Hepatocyte (in vitro differentiated cells): ENCODE measurements around the gene TXNDC11. TPM values are rescaled to one million over a fixed set of nuclear protein-coding genes. Genes with fewer than 3 reads are reported as not detected.

Experiments
- DNase-seq: peaks from one replicate; pipeline ENCODE4 v3.0.0-alpha.2; 2016; ENCODE audit warnings: low spot score
- H2AFZ ChIP-seq: fragments of 200-600 bp; sonication (generic); 2 replicates; pipeline ENCODE4 v1.6.0; 2016; ENCODE audit warnings: antibody characterized with exemption, mild to moderate bottlenecking
- H3K27ac ChIP-seq: fragments of 200-600 bp; sonication (generic); 2 replicates; pipeline ENCODE4 v1.5.1; 2016; ENCODE audit warnings: mild to moderate bottlenecking
- H3K27me3 ChIP-seq: fragments of 200-600 bp; sonication (generic); 2 replicates; pipeline ENCODE4 v1.6.1; 2016
- H3K36me3 ChIP-seq: fragments of 200-600 bp; sonication (generic); replicated peaks from 2 replicates; pipeline ENCODE4 v1.5.1; 2016; ENCODE audit warnings: low read depth; ENCODE audit not compliant: insufficient read depth
- H3K4me1 ChIP-seq: fragments of 200-600 bp; sonication (generic); 2 replicates; pipeline ENCODE4 v1.5.1; 2016; ENCODE audit warnings: mild to moderate bottlenecking, moderate library complexity; ENCODE audit not compliant: insufficient read depth
- H3K4me2 ChIP-seq: fragments of 200-600 bp; sonication (generic); 2 replicates; pipeline ENCODE4 v1.6.0; 2016
- H3K4me3 ChIP-seq: fragments of 200-600 bp; sonication (generic); 2 replicates; pipeline ENCODE4 v1.5.1; 2016; ENCODE audit warnings: mild to moderate bottlenecking
- H3K79me2 ChIP-seq: fragments of 200-600 bp; sonication (generic); 2 replicates; pipeline ENCODE4 v1.6.0; 2017; ENCODE audit warnings: mild to moderate bottlenecking
- H3K9me2 ChIP-seq: fragments of 200-600 bp; sonication (generic); replicated peaks from 2 replicates; pipeline ENCODE4 v1.6.0; 2017; ENCODE audit warnings: mild to moderate bottlenecking; ENCODE audit not compliant: insufficient read depth
- H3K9me3 ChIP-seq: fragments of 200-600 bp; sonication (generic); 2 replicates; pipeline ENCODE4 v1.5.1; 2016; ENCODE audit warnings: low read depth, mild to moderate bottlenecking
- H4K20me1 ChIP-seq: fragments of 200-600 bp; sonication (generic); 2 replicates; pipeline ENCODE4 v1.6.0; 2016; ENCODE audit warnings: mild to moderate bottlenecking; ENCODE audit not compliant: insufficient read depth, poor library complexity, severe bottlenecking
- EZH2 ChIP-seq: fragments of 200-600 bp; sonication (generic); IDR thresholded peaks from 2 replicates; pipeline ENCODE4 v1.6.1; 2016; ENCODE audit warnings: antibody characterized with exemption, mild to moderate bottlenecking, borderline replicate concordance
- EZH2phosphoT487 ChIP-seq: fragments of 200-600 bp; sonication (generic); IDR thresholded peaks from one replicate; pipeline ENCODE4 v1.6.1; 2018; ENCODE audit warnings: antibody characterized with exemption, mild to moderate bottlenecking, low read depth, moderate library complexity; ENCODE audit not compliant: unreplicated experiment, severe bottlenecking
- WGBS: methylation state at CpG from one replicate; pipeline ENCODE4 v1.1.6; 2016; ENCODE audit warnings: low lambda C conversion rate; ENCODE audit errors: missing lambda C conversion rate; 5-methylcytosine and 5-hydroxymethylcytosine counted together
- polyA plus RNA-seq: library from polyadenylated mRNA; unstranded; fragments of >200 nt; fragmentation: Nextera tagmentation; extraction: Ambion mirVana; gene quantifications from 2 replicates; pipeline ENCODE4 v1.2.1, GENCODE V29; 2016
- total RNA-seq: library from RNA; depleted of rRNA; stranded (reverse); fragments of >200 nt; gene quantifications from 2 replicates; pipeline ENCODE4 v1.2.3, GENCODE V29; 2014
- TF ChIP-seq, protein P1 (sequence below): fragments of 200-600 bp; sonication (generic); IDR thresholded peaks from 2 replicates; pipeline ENCODE4 v1.5.1; 2016; ENCODE audit warnings: antibody characterized with exemption, mild to moderate bottlenecking; ENCODE audit not compliant: poor library complexity

Gene TXNDC11
- total and polyA plus RNA-seq, 2 experiments from 2014 or later: 58.5 to 59.4 TPM

GRCh38 chr16:11707679-11708197, 34.9 kb downstream of the TXNDC11 start:
- no peak overlapping the region for H3K4me2 ChIP-seq
- no peak overlapping the region for H2AFZ ChIP-seq
- TF ChIP-seq EZH2phosphoT487 (no peak), EZH2 (no peak)
- TF ChIP-seq, protein P1, sequence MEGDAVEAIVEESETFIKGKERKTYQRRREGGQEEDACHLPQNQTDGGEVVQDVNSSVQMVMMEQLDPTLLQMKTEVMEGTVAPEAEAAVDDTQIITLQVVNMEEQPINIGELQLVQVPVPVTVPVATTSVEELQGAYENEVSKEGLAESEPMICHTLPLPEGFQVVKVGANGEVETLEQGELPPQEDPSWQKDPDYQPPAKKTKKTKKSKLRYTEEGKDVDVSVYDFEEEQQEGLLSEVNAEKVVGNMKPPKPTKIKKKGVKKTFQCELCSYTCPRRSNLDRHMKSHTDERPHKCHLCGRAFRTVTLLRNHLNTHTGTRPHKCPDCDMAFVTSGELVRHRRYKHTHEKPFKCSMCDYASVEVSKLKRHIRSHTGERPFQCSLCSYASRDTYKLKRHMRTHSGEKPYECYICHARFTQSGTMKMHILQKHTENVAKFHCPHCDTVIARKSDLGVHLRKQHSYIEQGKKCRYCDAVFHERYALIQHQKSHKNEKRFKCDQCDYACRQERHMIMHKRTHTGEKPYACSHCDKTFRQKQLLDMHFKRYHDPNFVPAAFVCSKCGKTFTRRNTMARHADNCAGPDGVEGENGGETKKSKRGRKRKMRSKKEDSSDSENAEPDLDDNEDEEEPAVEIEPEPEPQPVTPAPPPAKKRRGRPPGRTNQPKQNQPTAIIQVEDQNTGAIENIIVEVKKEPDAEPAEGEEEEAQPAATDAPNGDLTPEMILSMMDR: no peak
- H3K9me3 ChIP-seq: no peaks in the 10 kb centered on the region
- H3K4me1 ChIP-seq: no peaks in the 10 kb centered on the region
- H3K4me3 ChIP-seq: no peak overlapping the region
- H3K79me2 ChIP-seq: peaks cover 51% of the 10 kb centered on the region
- no peaks in the 10 kb centered on the region for H3K27me3 ChIP-seq
- H3K9me2 ChIP-seq: no peaks in the 10 kb centered on the region
- DNase-seq: no peak
- H3K36me3 ChIP-seq: no peaks in the 10 kb centered on the region
- no peak overlapping the region for H3K27ac ChIP-seq
- WGBS: 99% methylated on average over 4 of the region's 4 CpGs
- H4K20me1 ChIP-seq: no peaks in the 10 kb centered on the region

DNA sequence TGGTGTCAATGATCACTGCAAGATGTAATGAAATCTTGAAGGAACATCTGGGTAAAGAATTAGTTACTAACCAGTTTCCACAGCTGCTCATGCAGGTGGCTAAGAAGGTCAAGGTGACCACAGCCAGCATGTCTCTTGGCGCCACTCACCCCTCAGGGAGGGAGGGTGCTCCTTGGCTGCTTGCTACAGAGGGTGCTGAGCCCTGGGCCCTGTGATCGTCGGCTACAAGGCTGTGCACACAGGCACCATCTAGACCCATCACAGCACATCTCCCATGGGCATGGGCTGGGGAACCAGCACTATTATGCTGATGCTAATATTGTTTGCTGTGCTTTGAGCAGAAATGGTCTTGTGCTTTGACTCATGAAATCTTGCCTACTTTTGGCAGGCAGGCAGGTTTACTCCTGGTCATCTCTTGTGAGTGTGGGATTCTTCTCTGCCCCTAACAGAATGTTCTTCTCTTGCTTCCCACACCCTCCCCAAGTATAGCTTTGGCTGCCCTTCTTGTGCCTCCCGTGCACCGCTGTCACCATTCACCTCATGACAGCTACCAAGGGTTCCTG, 36.4 kb downstream of the TXNDC11 start:
- TF ChIP-seq EZH2phosphoT487: no peak
- TF ChIP-seq, protein P1: no peak
- TF ChIP-seq EZH2: no peak
- DNase-seq: no peak
- Histone ChIP-seq H3K4me2 (no peak overlapping the region), H3K9me3 (no peaks in the 10 kb centered on the region), H4K20me1 (no peaks in the 10 kb centered on the region), H3K4me1 (no peaks in the 10 kb centered on the region), H3K27me3 (no peaks in the 10 kb centered on the region), H3K79me2 (peaks cover 55% of the 10 kb centered on the region), H3K27ac (no peak overlapping the region), H3K36me3 (no peaks in the 10 kb centered on the region), H2AFZ (no peak overlapping the region), H3K9me2 (no peaks in the 10 kb centered on the region), H3K4me3 (no peak overlapping the region)
- 94% methylated on average over 5 of the region's 5 CpGs for WGBS

- Histone ChIP-seq H3K79me2 (peaks cover 52% of the 10 kb centered on the region), H3K27ac (no peak overlapping the region), H2AFZ (no peak overlapping the region), H3K36me3 (no peaks in the 10 kb centered on the region), H3K27me3 (no peaks in the 10 kb centered on the region), H3K9me2 (no peaks in the 10 kb centered on the region), H3K4me1 (peaks cover 4% of the 10 kb centered on the region), H3K4me3 (no peak overlapping the region), H4K20me1 (peaks cover 4% of the 10 kb centered on the region), H3K4me2 (no peak overlapping the region), H3K9me3 (no peaks in the 10 kb centered on the region)
- WGBS: 77% methylated on average over 6 of the region's 6 CpGs
- DNase-seq: no peak
- TF ChIP-seq EZH2 (no peak), EZH2phosphoT487 (no peak)
- TF ChIP-seq, protein P1: no peak
Observed at GRCh38 chr16:11705311-11706025, 37.2 kb downstream of the TXNDC11 start.
